ENCODE measurements around the gene SVEP1. TPM values are rescaled to one million over a fixed set of nuclear protein-coding genes. Genes with fewer than 3 reads are reported as not detected.

Gene SVEP1
- total RNA-seq, 1 donor from 2014 or later = 1.3 TPM

GRCh38 chr9:110427497-110428104 lies 151.9 kb downstream of the SVEP1 start:
- no peaks in the 10 kb centered on the region for H3K27me3 ChIP-seq (ENCODE audit: control insufficient read depth, insufficient read depth, low read length)
- DNase-seq (ENCODE audit: low read depth) (peak; percentile 26), FAIRE-seq (no peak)
- H3K36me3 ChIP-seq (ENCODE audit: control insufficient read depth, insufficient read depth, low read length) = no peaks in the 10 kb centered on the region
- H3K4me3 ChIP-seq (ENCODE audit: low read depth, low read length) = no peak overlapping the region
- TF ChIP-seq, protein P1, sequence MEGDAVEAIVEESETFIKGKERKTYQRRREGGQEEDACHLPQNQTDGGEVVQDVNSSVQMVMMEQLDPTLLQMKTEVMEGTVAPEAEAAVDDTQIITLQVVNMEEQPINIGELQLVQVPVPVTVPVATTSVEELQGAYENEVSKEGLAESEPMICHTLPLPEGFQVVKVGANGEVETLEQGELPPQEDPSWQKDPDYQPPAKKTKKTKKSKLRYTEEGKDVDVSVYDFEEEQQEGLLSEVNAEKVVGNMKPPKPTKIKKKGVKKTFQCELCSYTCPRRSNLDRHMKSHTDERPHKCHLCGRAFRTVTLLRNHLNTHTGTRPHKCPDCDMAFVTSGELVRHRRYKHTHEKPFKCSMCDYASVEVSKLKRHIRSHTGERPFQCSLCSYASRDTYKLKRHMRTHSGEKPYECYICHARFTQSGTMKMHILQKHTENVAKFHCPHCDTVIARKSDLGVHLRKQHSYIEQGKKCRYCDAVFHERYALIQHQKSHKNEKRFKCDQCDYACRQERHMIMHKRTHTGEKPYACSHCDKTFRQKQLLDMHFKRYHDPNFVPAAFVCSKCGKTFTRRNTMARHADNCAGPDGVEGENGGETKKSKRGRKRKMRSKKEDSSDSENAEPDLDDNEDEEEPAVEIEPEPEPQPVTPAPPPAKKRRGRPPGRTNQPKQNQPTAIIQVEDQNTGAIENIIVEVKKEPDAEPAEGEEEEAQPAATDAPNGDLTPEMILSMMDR (IDR thresholded peaks at IDR 0.05; ENCODE audit: insufficient read depth, low read length, severe bottlenecking) = peak; percentile 68

DNA sequence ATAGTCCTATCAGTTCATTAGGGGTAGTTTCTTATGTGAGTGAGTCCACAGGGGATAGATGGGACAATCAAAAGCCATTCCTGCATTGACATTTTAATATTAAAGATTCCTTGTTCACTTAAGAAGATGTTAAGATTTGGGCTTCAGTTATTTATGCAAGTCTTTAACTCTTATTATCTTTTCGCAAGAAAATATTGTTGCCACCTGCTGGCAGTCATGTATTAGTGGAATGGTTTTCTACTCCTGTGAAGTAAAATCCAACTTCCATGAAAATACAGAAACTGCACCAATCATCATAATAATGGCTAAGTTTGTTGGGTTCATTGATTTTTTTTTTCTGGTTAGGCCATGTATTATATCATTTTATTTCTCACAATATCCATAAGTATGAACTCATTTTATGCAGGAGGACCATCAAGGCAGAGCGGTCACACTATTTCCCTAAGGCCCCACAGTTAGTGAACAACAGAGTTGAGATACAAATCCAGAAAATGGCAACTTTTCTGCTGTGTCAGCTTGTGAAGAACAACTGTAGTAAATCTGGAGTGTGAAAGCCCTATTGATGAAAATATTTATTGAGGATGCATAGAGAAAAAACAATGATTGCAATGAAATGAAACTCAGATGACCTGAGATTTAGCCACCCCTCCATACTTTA lies 153.4 kb downstream of the SVEP1 start:
- H3K4me3 ChIP-seq (ENCODE audit: low read depth, low read length) = no peak overlapping the region
- H3K36me3 ChIP-seq (ENCODE audit: control insufficient read depth, insufficient read depth, low read length) = no peaks in the 10 kb centered on the region
- TF ChIP-seq, protein P1 (IDR thresholded peaks at IDR 0.05; ENCODE audit: insufficient read depth, low read length, severe bottlenecking) = peak; percentile 35
- no peaks in the 10 kb centered on the region for H3K27me3 ChIP-seq (ENCODE audit: control insufficient read depth, insufficient read depth, low read length)
- FAIRE-seq (no peak), DNase-seq (ENCODE audit: low read depth) (peak; percentile 36)

GRCh38 chr9:110414471-110414870 lies 165.1 kb downstream of the SVEP1 start:
- TF ChIP-seq, protein P1 (IDR thresholded peaks at IDR 0.05; ENCODE audit: insufficient read depth, low read length, severe bottlenecking) = no peak
- Histone ChIP-seq H3K36me3 (ENCODE audit: control insufficient read depth, insufficient read depth, low read length) (no peaks in the 10 kb centered on the region), H3K4me3 (ENCODE audit: low read depth, low read length) (no peak overlapping the region), H3K27me3 (ENCODE audit: control insufficient read depth, insufficient read depth, low read length) (no peaks in the 10 kb centered on the region)
- DNase-seq (ENCODE audit: low read depth) = no peak
- FAIRE-seq = no peak

DNA sequence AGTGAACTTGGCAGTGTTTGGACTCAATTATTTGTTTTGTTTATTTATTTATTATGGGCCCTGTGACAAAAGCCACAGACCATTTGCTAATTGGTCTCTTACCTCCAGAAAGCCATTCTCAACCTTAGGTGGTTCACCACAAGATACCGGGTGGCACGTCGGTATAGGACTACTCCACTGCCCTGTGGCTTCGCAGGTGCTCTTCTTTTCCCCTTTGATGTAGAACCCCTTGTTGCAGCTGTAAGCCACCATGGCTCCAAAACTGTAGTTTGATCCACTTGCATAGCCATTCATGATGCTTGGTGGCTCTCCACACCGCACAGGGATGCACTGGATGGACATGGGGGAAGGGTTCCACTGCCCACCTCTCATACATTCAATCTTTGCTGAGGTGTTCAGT lies 168.6 kb downstream of the SVEP1 start:
- Histone ChIP-seq H3K27me3 (ENCODE audit: control insufficient read depth, insufficient read depth, low read length) (no peaks in the 10 kb centered on the region), H3K36me3 (ENCODE audit: control insufficient read depth, insufficient read depth, low read length) (no peaks in the 10 kb centered on the region), H3K4me3 (ENCODE audit: low read depth, low read length) (no peak overlapping the region)
- FAIRE-seq (no peak), DNase-seq (ENCODE audit: low read depth) (no peak)
- TF ChIP-seq, protein P1 (IDR thresholded peaks at IDR 0.05; ENCODE audit: insufficient read depth, low read length, severe bottlenecking) = no peak

GRCh38 chr9:110408598-110408997 lies 170.9 kb downstream of the SVEP1 start:
- DNase-seq (ENCODE audit: low read depth) (no peak), FAIRE-seq (no peak)
- TF ChIP-seq, protein P1 (IDR thresholded peaks at IDR 0.05; ENCODE audit: insufficient read depth, low read length, severe bottlenecking) = no peak
- Histone ChIP-seq H3K4me3 (ENCODE audit: low read depth, low read length) (no peak overlapping the region), H3K27me3 (ENCODE audit: control insufficient read depth, insufficient read depth, low read length) (no peaks in the 10 kb centered on the region), H3K36me3 (ENCODE audit: control insufficient read depth, insufficient read depth, low read length) (no peaks in the 10 kb centered on the region)

Data from bronchial epithelial cell (primary cell).